Progenitor cell of endocrine pancreas (in vitro differentiated cells): ENCODE measurements around the gene RAI1. TPM values are rescaled to one million over a fixed set of nuclear protein-coding genes. Genes with fewer than 3 reads are reported as not detected.

Experiments used
- DNase-seq: peaks from one replicate; pipeline ENCODE4 v3.0.0; 2021; ENCODE audit warnings: low spot score; ENCODE audit not compliant: unreplicated experiment
- H3K27ac Mint-ChIP-seq: 2 replicates; pipeline ENCODE4 v1.8.0; 2021; ENCODE audit warnings: mild to moderate bottlenecking, moderate library complexity, mixed read lengths
- H3K27me3 Mint-ChIP-seq: 2 replicates; pipeline ENCODE4 v1.8.0; 2021; ENCODE audit warnings: mixed read lengths
- H3K36me3 Mint-ChIP-seq: 2 replicates; pipeline ENCODE4 v1.8.0; 2022; ENCODE audit warnings: mixed read lengths; ENCODE audit not compliant: insufficient read depth
- H3K4me1 Mint-ChIP-seq: 2 replicates; pipeline ENCODE4 v1.8.0; 2021; ENCODE audit warnings: low read depth, mixed read lengths
- H3K4me3 Mint-ChIP-seq: 2 replicates; pipeline ENCODE4 v1.8.0; 2021; ENCODE audit warnings: low read depth, mild to moderate bottlenecking, moderate library complexity, mixed read lengths
- H3K9me3 Mint-ChIP-seq: 2 replicates; pipeline ENCODE4 v1.8.0; 2021; ENCODE audit warnings: low read depth, mixed read lengths
- total RNA-seq: library from RNA; stranded (reverse); gene quantifications from 2 replicates; pipeline ENCODE4 v1.2.1, GENCODE V29; 2021
- TF ChIP-seq, protein P1 (sequence below): fragments of 200-600 bp; sonication (generic); IDR thresholded peaks from one replicate; pipeline ENCODE4 v1.5.0; 2021; ENCODE audit warnings: antibody characterized with exemption, mild to moderate bottlenecking; ENCODE audit not compliant: unreplicated experiment

The RAI1 gene
- total RNA-seq, 1 donor from 2014 or later, result 75.0 TPM

DNA sequence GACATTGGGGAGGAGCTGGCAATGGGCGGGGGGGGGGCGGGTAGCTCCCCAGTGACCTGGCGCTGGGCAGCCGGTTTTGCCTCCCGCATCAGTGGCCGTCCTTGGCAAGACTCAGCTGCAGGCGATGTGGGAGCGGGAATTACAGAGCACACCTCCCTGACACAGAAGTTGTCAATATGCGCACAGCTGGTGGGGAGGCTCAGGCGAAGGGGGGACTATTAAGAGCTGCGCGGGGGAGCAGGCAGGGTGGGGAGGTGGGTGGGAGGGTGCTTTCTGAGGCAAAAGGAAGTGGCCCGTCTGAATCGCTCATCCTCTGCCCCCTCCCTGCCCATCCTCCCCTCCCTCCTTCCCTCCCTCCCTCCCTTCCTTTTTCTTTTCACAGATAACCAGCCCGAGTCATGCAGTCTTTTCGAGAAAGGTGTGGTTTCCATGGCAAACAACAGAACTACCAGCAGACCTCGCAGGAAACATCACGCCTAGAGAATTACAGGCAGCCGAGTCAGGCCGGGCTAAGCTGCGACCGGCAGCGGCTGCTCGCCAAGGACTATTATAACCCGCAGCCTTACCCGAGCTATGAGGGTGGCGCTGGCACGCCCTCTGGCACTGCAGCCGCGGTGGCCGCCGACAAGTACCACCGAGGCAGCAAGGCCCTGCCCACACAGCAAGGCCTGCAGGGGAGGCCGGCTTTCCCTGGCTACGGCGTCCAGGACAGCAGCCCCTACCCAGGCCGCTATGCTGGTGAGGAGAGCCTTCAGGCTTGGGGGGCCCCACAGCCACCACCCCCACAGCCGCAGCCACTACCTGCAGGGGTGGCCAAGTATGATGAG, 111.5 kb downstream of the RAI1 start:
- Mint-ChIP-seq H3K36me3 (peaks cover 8% of the 10 kb centered on the region), H3K4me1 (peaks cover 36% of the 10 kb centered on the region), H3K4me3 (no peak overlapping the region), H3K27me3 (no peaks in the 10 kb centered on the region), H3K9me3 (no peaks in the 10 kb centered on the region), H3K27ac (no peak overlapping the region)
- TF ChIP-seq, protein P1, sequence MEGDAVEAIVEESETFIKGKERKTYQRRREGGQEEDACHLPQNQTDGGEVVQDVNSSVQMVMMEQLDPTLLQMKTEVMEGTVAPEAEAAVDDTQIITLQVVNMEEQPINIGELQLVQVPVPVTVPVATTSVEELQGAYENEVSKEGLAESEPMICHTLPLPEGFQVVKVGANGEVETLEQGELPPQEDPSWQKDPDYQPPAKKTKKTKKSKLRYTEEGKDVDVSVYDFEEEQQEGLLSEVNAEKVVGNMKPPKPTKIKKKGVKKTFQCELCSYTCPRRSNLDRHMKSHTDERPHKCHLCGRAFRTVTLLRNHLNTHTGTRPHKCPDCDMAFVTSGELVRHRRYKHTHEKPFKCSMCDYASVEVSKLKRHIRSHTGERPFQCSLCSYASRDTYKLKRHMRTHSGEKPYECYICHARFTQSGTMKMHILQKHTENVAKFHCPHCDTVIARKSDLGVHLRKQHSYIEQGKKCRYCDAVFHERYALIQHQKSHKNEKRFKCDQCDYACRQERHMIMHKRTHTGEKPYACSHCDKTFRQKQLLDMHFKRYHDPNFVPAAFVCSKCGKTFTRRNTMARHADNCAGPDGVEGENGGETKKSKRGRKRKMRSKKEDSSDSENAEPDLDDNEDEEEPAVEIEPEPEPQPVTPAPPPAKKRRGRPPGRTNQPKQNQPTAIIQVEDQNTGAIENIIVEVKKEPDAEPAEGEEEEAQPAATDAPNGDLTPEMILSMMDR, result no peak
- DNase-seq, result no peak

DNA sequence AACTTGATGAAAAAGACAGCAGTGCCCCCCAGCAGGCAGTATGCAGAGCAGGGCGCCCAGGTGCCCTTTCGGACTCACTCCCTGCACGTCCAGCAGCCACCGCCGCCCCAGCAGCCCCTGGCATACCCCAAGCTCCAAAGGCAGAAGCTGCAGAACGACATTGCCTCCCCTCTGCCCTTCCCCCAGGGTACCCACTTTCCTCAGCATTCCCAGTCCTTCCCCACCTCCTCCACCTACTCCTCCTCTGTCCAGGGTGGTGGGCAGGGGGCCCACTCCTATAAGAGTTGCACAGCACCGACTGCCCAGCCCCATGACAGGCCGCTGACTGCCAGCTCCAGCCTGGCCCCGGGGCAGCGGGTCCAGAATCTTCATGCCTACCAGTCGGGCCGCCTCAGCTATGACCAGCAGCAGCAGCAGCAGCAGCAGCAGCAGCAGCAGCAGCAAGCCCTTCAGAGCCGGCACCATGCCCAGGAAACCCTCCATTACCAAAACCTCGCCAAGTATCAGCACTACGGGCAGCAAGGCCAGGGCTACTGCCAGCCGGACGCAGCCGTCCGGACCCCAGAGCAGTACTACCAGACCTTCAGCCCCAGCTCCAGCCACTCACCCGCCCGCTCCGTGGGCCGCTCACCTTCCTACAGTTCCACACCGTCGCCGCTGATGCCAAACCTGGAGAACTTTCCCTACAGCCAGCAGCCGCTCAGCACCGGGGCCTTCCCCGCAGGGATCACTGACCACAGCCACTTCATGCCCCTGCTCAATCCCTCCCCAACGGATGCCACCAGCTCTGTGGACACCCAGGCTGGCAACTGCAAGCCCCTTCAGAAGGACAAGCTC, 112.3 kb downstream of the RAI1 start:
- no peaks in the 10 kb centered on the region for H3K27me3 Mint-ChIP-seq
- H3K9me3 Mint-ChIP-seq, result no peaks in the 10 kb centered on the region
- H3K4me3 Mint-ChIP-seq, result no peak overlapping the region
- peaks cover 31% of the 10 kb centered on the region for H3K4me1 Mint-ChIP-seq
- TF ChIP-seq, protein P1, result no peak
- peak overlapping the region; percentile 57 for H3K27ac Mint-ChIP-seq
- peaks cover 10% of the 10 kb centered on the region for H3K36me3 Mint-ChIP-seq
- no peak for DNase-seq

DNA sequence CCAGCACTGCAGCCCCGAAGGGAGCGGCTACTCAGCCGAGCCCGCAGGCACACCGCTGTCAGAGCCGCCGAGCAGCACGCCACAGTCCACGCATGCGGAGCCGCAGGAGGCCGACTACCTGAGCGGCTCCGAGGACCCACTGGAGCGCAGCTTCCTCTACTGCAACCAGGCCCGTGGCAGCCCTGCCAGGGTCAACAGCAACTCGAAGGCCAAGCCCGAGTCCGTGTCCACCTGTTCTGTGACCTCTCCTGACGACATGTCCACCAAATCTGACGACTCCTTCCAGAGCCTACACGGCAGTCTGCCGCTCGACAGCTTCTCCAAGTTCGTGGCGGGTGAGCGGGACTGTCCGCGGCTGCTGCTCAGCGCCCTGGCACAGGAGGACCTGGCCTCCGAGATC, 113.1 kb downstream of the RAI1 start:
- H3K36me3 Mint-ChIP-seq, result peaks cover 10% of the 10 kb centered on the region

DNA sequence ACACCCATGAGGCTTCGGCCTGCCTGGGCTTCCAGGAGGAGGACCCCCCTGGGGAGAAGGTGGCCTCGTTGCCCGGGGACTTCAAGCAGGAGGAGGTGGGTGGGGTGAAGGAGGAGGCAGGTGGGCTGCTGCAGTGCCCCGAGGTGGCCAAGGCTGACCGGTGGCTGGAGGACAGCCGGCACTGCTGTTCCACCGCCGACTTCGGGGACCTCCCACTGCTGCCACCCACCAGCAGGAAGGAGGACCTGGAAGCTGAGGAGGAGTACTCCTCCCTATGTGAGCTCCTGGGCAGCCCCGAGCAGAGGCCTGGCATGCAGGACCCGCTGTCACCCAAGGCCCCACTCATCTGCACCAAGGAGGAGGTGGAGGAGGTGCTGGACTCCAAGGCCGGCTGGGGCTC, 114.0 kb downstream of the RAI1 start:
- peaks cover 19% of the 10 kb centered on the region for H3K4me1 Mint-ChIP-seq
- no peaks in the 10 kb centered on the region for H3K27me3 Mint-ChIP-seq
- TF ChIP-seq, protein P1, result no peak
- H3K4me3 Mint-ChIP-seq, result no peak overlapping the region
- H3K36me3 Mint-ChIP-seq, result peaks cover 11% of the 10 kb centered on the region
- H3K27ac Mint-ChIP-seq, result no peak overlapping the region
- H3K9me3 Mint-ChIP-seq, result no peaks in the 10 kb centered on the region
- DNase-seq, result no peak

More for the DNA sequence above, 113.1 kb downstream of the RAI1 start:
- H3K4me3 Mint-ChIP-seq, result no peak overlapping the region
- H3K9me3 Mint-ChIP-seq, result no peaks in the 10 kb centered on the region
- no peak overlapping the region for H3K27ac Mint-ChIP-seq
- DNase-seq, result no peak
- no peaks in the 10 kb centered on the region for H3K27me3 Mint-ChIP-seq
- TF ChIP-seq, protein P1, result no peak
- peaks cover 27% of the 10 kb centered on the region for H3K4me1 Mint-ChIP-seq
